SJSA1 (cell line): ENCODE measurements around the gene LRFN3. TPM values are rescaled to one million over a fixed set of nuclear protein-coding genes. Genes with fewer than 3 reads are reported as not detected.

ENCODE experiments used
- total RNA-seq: library from RNA; depleted of rRNA; stranded (reverse); fragments of >200 nt; shearing (Covaris generic); gene quantifications from 2 replicates; pipeline ENCODE4 v1.2.3, GENCODE V29; 2014; rRNA removed

Gene LRFN3
- total RNA-seq, 1 experiment from 2014 or later: 3.8 TPM

Other genes with a start within 250 kb of the LRFN3 start
- gene ZBTB32, start 231.8 kb upstream of the LRFN3 start, total RNA-seq: not detected in 2 replicates
- 4.9 and 7.4 TPM in 2 replicates for gene KMT2B, start 218.4 kb upstream of the LRFN3 start, total RNA-seq
- 3.7 and 8.5 TPM in 2 replicates for gene IGFLR1, start 193.9 kb upstream of the LRFN3 start, total RNA-seq
- gene U2AF1L4, start 191.0 kb upstream of the LRFN3 start, total RNA-seq: 4.8 and 17.6 TPM in 2 replicates
- 16.6 and 28.7 TPM in 2 replicates for gene PSENEN, start 190.7 kb upstream of the LRFN3 start, total RNA-seq
- 7.1 and 12.4 TPM in 2 replicates for gene LIN37, start 187.8 kb upstream of the LRFN3 start, total RNA-seq
- gene HSPB6, start 179.3 kb upstream of the LRFN3 start, total RNA-seq: not detected in 2 replicates
- gene PROSER3, start 178.2 kb upstream of the LRFN3 start, total RNA-seq: 7.3 and 8.8 TPM in 2 replicates
- gene ARHGAP33, start 160.8 kb upstream of the LRFN3 start, total RNA-seq: 3.7 and 4.6 TPM in 2 replicates
- not detected in 2 replicates for gene PRODH2, start 123.5 kb upstream of the LRFN3 start, total RNA-seq
- gene NPHS1, start 83.9 kb upstream of the LRFN3 start, total RNA-seq: not detected in 2 replicates
- gene KIRREL2, start 79.5 kb upstream of the LRFN3 start, total RNA-seq: not detected in 2 replicates
- 11.1 and 11.6 TPM in 2 replicates for gene APLP1, start 67.8 kb upstream of the LRFN3 start, total RNA-seq
- gene NFKBID, start 35.8 kb upstream of the LRFN3 start, total RNA-seq: 0.66 and 3.3 TPM in 2 replicates
- gene HCST, start 33.8 kb upstream of the LRFN3 start, total RNA-seq: 9.1 TPM in 1 of 2 replicates, not detected in the other
- gene TYROBP, start 28.1 kb upstream of the LRFN3 start, total RNA-seq: not detected in 2 replicates
- gene SDHAF1, start 58.8 kb downstream of the LRFN3 start, total RNA-seq: 34.4 and 53.4 TPM in 2 replicates
- 0.26 TPM in 1 of 2 replicates, not detected in the other for gene SYNE4, start 72.4 kb downstream of the LRFN3 start, total RNA-seq
- gene ALKBH6, start 77.8 kb downstream of the LRFN3 start, total RNA-seq: 17.1 and 37.1 TPM in 2 replicates
- gene CLIP3, start 96.5 kb downstream of the LRFN3 start, total RNA-seq: 1.5 and 2.3 TPM in 2 replicates
- gene THAP8, start 117.9 kb downstream of the LRFN3 start, total RNA-seq: 1.1 and 4.2 TPM in 2 replicates
- gene WDR62, start 118.5 kb downstream of the LRFN3 start, total RNA-seq: 21.4 and 23.3 TPM in 2 replicates
- gene OVOL3, start 174.8 kb downstream of the LRFN3 start, total RNA-seq: not detected in 2 replicates
- gene POLR2I, start 178.5 kb downstream of the LRFN3 start, total RNA-seq: 44.8 and 91.0 TPM in 2 replicates
- 305 and 427 TPM in 2 replicates for gene TBCB, start 179.1 kb downstream of the LRFN3 start, total RNA-seq
- 241 and 466 TPM in 2 replicates for gene CAPNS1, start 203.7 kb downstream of the LRFN3 start, total RNA-seq
- gene COX7A1, start 216.1 kb downstream of the LRFN3 start, total RNA-seq: not detected in 2 replicates